Activated T-helper 2 cell treated with anti-CD3 and anti-CD28 coated beads, Interferon-gamma antibody, Interleukin-2, Interleukin-4, amounts not matched to agents 10 μg/mL and 5 μg/mL and 100 μg/mL, durations not matched to agents 14 hours and 24 hours and 36 hours (primary cell): ENCODE data around the gene CLEC4D. TPM values are rescaled to one million over a fixed set of nuclear protein-coding genes. Genes with fewer than 3 reads are reported as not detected.
"Not testable (repeated sequence)": the region's sequence is repeated elsewhere in the genome, so short reads cannot be mapped to it uniquely, and the experiment has no call there.

Experiments
- DNase-seq: peaks from one replicate; pipeline ENCODE4 v3.0.0; 2021; ENCODE audit warnings: low spot score
- H3K27ac Mint-ChIP-seq: one replicate; pipeline ENCODE4 v1.8.0; 2021; ENCODE audit warnings: mixed read lengths
- H3K27me3 Mint-ChIP-seq: one replicate; pipeline ENCODE4 v1.8.0; 2021; ENCODE audit warnings: low read depth, mixed read lengths
- H3K36me3 Mint-ChIP-seq: one replicate; pipeline ENCODE4 v1.8.0; 2021; ENCODE audit warnings: low read depth, mixed read lengths
- H3K4me1 Mint-ChIP-seq: one replicate; pipeline ENCODE4 v1.8.0; 2021; ENCODE audit warnings: low read depth, mixed read lengths
- H3K4me3 Mint-ChIP-seq: one replicate; pipeline ENCODE4 v1.8.0; 2021; ENCODE audit warnings: low read depth, mild to moderate bottlenecking, moderate library complexity, mixed read lengths
- H3K9me3 Mint-ChIP-seq: one replicate; pipeline ENCODE4 v1.8.0; 2021; ENCODE audit warnings: mixed read lengths
- intact Hi-C: fragments of 100-400 bp; cut with micrococcal nuclease; formaldehyde crosslinking; loops from one replicate; pipeline ENCODE4 v1.15.1; 2023
- total RNA-seq: library from RNA; stranded (reverse); gene quantifications from 2 replicates; pipeline ENCODE4 v1.2.3, GENCODE V29; 2022

Gene CLEC4D
- total RNA-seq, 1 donor from 2014 or later: not detected

DNA sequence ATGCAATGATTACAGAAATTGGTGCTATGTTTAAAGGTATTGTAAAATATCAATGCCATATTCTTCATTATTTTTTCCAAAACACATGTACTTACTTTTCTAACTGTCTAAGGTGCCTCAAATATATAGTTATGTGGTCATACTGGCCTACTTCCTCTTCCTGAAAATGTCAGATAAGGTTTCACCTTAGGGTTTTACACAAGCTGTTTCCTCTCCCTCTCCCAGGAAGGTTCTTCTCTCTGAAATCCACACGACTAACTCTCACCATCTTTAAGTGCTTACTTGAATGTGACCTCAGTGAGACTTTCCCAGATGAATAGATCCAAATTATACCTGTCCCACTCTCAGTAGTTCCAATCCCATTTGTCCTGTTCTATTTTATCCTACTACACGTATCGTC, 11.6 kb upstream of the CLEC4D start:
- intact Hi-C loops: no loop called here
- H3K36me3 Mint-ChIP-seq: no peaks in the 10 kb centered on the region
- no peaks in the 10 kb centered on the region for H3K9me3 Mint-ChIP-seq
- peaks cover 4% of the 10 kb centered on the region for H3K4me1 Mint-ChIP-seq
- H3K4me3 Mint-ChIP-seq: no peak overlapping the region
- H3K27me3 Mint-ChIP-seq: peaks cover 46% of the 10 kb centered on the region
- H3K27ac Mint-ChIP-seq: no peak overlapping the region
- DNase-seq: no peak

GRCh38 chr12:8504351-8504750, 9.0 kb upstream of the CLEC4D start:
- Mint-ChIP-seq H3K9me3 (no peaks in the 10 kb centered on the region), H3K4me1 (peaks cover 4% of the 10 kb centered on the region), H3K36me3 (no peaks in the 10 kb centered on the region), H3K27ac (no peak overlapping the region), H3K27me3 (peaks cover 41% of the 10 kb centered on the region), H3K4me3 (no peak overlapping the region)
- no peak for DNase-seq
- intact Hi-C loops: no loop called here

DNA sequence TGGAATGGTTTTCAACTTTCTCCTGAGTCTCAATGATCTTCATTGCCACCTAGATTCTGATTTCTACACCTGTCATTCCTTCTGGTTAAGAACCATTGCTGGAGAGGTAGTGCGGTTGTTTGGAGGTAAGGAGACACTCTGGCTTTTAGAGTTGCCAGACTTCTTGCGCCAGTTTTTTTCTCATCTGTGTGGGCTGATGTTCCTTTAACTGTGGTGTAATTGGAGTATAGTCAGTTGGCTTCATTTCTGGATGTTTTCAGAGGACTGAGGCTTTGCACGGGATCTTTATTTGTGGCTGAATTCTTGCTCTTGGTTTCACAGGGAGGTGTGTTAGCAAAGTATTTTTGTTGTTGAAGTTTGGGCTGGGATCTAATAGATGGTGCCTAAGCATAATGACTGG, 5.7 kb upstream of the CLEC4D start:
- H3K36me3 Mint-ChIP-seq: no peaks in the 10 kb centered on the region
- DNase-seq: no peak
- H3K27ac Mint-ChIP-seq: no peak overlapping the region
- peaks cover 34% of the 10 kb centered on the region for H3K27me3 Mint-ChIP-seq
- no peaks in the 10 kb centered on the region for H3K9me3 Mint-ChIP-seq
- H3K4me3 Mint-ChIP-seq: no peak overlapping the region
- intact Hi-C loops: no loop called here
- no peaks in the 10 kb centered on the region for H3K4me1 Mint-ChIP-seq

GRCh38 chr12:8508223-8508622, 5.1 kb upstream of the CLEC4D start:
- DNase-seq: no peak
- intact Hi-C loops: no loop called here
- Mint-ChIP-seq H3K9me3 (no peaks in the 10 kb centered on the region), H3K4me3 (no peak overlapping the region), H3K36me3 (no peaks in the 10 kb centered on the region), H3K4me1 (no peaks in the 10 kb centered on the region), H3K27ac (no peak overlapping the region), H3K27me3 (peaks cover 36% of the 10 kb centered on the region)

GRCh38 chr12:8508910-8509841, 4.1 kb upstream of the CLEC4D start:
- Mint-ChIP-seq H3K27ac (no peak overlapping the region), H3K4me3 (no peak overlapping the region), H3K27me3 (peaks cover 38% of the 10 kb centered on the region), H3K9me3 (no peaks in the 10 kb centered on the region), H3K4me1 (no peaks in the 10 kb centered on the region), H3K36me3 (no peaks in the 10 kb centered on the region)
- no peak for DNase-seq
- intact Hi-C loops: no loop called here

DNA sequence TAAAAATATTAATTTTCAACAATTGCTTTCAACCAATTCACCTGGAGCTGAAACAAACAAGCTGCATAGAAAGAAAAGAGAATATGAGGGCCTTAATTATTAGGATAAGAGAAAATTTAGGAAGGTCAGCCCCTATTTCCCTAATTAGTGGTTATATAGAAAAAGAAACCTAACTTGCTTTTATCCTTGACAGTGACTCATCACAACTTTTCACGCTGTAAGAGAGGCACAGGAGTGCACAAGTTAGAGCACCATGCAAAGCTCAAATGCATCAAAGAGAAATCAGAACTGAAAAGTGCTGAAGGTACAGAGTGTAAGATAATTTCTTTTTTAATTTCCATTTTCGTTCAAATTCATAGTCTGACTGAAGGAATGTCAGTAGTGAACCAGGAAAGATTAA, 4.7 kb downstream of the CLEC4D start:
- intact Hi-C loops: no loop called here
- H3K27me3 Mint-ChIP-seq: peaks cover 25% of the 10 kb centered on the region

DNA sequence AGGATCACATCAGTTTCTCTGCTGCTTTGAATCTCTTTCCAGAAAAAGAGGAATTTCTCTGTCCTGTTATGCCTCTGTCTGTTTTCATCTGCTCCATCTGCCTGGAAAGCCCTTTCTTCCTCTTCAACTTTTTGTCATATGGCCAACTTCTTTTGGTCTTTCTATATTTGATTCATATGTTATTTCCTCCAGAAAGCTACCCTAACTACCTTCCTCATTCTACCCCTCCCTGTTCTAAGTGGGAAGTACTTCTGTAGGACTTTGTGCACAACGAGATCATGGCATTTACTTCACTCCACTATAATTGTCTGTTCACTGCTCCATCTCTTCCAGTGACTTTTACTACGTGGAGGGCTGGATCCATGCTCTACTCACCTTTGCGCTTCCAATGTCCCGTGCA, 5.9 kb downstream of the CLEC4D start:
- intact Hi-C loops: no loop called here
- H3K36me3 Mint-ChIP-seq: no peaks in the 10 kb centered on the region
- peaks cover 18% of the 10 kb centered on the region for H3K27me3 Mint-ChIP-seq
- DNase-seq: no peak
- H3K27ac Mint-ChIP-seq: no peak overlapping the region
- peaks cover under 1% of the 10 kb centered on the region for H3K9me3 Mint-ChIP-seq
- no peak overlapping the region for H3K4me3 Mint-ChIP-seq
- H3K4me1 Mint-ChIP-seq: no peaks in the 10 kb centered on the region

More for the DNA sequence above, 4.7 kb downstream of the CLEC4D start:
- Mint-ChIP-seq H3K4me3 (no peak overlapping the region), H3K36me3 (no peaks in the 10 kb centered on the region), H3K27ac (no peak overlapping the region), H3K9me3 (no peaks in the 10 kb centered on the region), H3K4me1 (no peaks in the 10 kb centered on the region)
- no peak for DNase-seq

- no peaks in the 10 kb centered on the region for H3K4me1 Mint-ChIP-seq
- DNase-seq: no peak
- no peaks in the 10 kb centered on the region for H3K36me3 Mint-ChIP-seq
- no peak overlapping the region for H3K4me3 Mint-ChIP-seq
- H3K27me3 Mint-ChIP-seq: peaks cover 19% of the 10 kb centered on the region
- peaks cover 8% of the 10 kb centered on the region for H3K9me3 Mint-ChIP-seq
- no peak overlapping the region for H3K27ac Mint-ChIP-seq
- intact Hi-C loops: no loop called here
Measured at GRCh38 chr12:8527250-8528130, 14.2 kb downstream of the CLEC4D start.

GRCh38 chr12:8532045-8532444, 18.7 kb downstream of the CLEC4D start:
- DNase-seq: no peak
- Mint-ChIP-seq H3K4me3 (no peak overlapping the region), H3K27ac (no peak overlapping the region), H3K36me3 (no peaks in the 10 kb centered on the region), H3K9me3 (no peaks in the 10 kb centered on the region), H3K4me1 (no peaks in the 10 kb centered on the region), H3K27me3 (peaks cover 17% of the 10 kb centered on the region)
- intact Hi-C loops: no loop called here

DNA sequence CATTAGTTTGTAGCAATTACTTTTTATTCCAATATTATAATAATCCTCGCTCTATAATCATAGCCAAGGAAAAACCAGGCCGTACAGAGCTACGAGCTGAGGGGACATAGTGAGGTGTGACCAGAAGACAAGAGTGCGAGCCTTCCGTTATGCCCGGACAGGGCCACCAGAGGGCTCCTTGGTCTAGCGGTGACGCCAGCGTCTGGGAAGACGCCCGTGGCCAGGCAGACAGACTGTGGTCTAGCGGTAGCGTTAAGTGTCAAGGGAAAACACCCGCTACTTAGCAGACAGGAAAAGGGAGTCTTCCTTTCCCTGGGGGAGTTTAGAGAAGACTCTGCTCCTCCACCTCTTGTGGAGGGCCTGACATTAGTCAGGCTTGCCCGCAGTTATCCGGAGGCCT, 24.5 kb downstream of the CLEC4D start:
- H3K9me3 Mint-ChIP-seq, H3K4me3 Mint-ChIP-seq, H3K36me3 Mint-ChIP-seq, H3K27ac Mint-ChIP-seq, H3K4me1 Mint-ChIP-seq, intact Hi-C loops, DNase-seq: not testable (repeated sequence)
- peaks cover 37% of the 10 kb centered on the region for H3K27me3 Mint-ChIP-seq

DNA sequence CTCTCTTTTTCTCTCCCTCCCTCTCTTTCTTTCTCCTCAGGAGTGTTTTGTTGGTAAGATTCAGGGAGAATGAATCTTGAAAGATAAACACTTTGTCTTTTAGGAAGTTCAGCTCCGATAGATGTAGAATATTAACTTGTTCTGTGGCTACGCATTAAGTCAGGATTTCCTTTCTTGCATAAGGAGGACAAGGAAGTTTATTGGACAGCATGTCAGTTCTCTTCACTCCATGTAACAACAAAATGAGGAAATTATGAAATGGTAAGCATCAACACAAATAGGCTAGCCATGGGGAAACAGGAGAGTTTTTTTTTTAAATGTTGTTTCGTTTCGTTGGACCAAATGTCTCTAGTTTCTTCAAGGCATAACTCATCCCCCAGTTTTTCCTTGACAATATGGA, 27.5 kb downstream of the CLEC4D start, which contains the start of gene CLEC4E:
TSS of gene CLEC4E (minus strand) at position 75 of the 400 bp plus-strand sequence. CDS start 108 bp downstream, outside the sequence.
- not testable (repeated sequence) for DNase-seq, H3K9me3 Mint-ChIP-seq, H3K4me1 Mint-ChIP-seq, H3K36me3 Mint-ChIP-seq, H3K4me3 Mint-ChIP-seq, H3K27ac Mint-ChIP-seq
- intact Hi-C loops: loop anchor here (5.0 to 10.0 kb wide), 3 partner anchors 114 to 506 kb away; no protein-coding TSS in a partner anchor
- H3K27me3 Mint-ChIP-seq: peaks cover 32% of the 10 kb centered on the region

DNA sequence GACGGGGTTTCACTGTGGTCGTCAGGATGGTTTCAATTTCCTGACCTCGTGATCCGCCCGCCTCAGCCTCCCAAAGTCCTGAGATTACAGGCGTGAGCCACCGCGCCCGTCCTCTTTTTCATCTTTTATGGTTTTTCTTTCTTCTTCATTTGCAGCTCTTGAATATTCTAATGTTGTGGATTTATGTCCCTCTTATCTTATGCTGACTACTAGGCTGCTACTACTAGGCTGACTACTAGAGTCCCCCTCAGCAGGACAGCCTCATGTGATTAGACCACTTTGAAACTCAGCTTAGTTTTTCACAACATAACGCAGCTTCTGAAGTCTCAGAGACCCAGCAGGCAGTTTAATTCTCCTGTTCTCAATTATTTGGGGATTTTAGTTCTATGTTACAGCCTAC, 28.3 kb downstream of the CLEC4D start:
- intact Hi-C loops: loop anchor here (5.0 to 10.0 kb wide), 3 partner anchors 113 to 506 kb away; no protein-coding TSS in a partner anchor
- H3K4me3 Mint-ChIP-seq: no peak overlapping the region

More for the DNA sequence above, 28.3 kb downstream of the CLEC4D start:
- Mint-ChIP-seq H3K9me3 (no peaks in the 10 kb centered on the region), H3K27me3 (peaks cover 35% of the 10 kb centered on the region), H3K27ac (no peak overlapping the region), H3K36me3 (no peaks in the 10 kb centered on the region), H3K4me1 (no peaks in the 10 kb centered on the region)
- no peak for DNase-seq
